Measurements from ENCODE around the gene CTNNA3.
"Not testable (repeated sequence)": the region's sequence is repeated elsewhere in the genome, so short reads cannot be mapped to it uniquely, and the experiment has no call there.

CTNNA3 gene

DNA sequence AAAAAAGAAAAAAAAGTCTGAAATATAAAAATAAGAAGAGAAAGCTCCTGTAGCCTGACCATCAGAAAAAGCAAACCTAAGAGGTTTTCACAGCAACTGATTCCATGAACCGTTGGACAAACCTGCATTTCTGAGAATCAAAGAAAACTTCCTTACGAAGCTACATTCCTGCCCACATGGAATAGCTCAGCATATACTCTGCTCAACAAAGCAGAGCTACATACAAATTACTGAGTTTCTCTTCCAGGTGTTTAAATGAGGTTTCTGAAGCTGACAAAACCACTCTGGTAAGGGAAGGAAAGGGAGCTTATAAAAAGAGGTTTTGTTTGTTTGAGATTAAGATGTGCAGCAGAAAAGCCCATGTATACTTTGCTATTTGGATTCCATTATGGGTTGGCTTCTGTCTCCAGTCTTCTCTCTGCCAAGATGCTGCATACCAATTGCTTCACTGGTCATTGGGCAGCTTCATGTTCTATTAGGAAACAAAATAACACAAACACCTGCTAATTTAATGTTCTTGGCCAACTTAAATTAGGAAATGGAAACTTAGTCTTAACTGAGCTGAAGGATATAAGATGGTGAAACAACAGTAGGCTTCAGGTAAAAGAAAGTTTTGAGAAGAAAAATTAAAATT lies 456.0 kb downstream of the CTNNA3 start:
- DNase-seq, result no peak

DNA sequence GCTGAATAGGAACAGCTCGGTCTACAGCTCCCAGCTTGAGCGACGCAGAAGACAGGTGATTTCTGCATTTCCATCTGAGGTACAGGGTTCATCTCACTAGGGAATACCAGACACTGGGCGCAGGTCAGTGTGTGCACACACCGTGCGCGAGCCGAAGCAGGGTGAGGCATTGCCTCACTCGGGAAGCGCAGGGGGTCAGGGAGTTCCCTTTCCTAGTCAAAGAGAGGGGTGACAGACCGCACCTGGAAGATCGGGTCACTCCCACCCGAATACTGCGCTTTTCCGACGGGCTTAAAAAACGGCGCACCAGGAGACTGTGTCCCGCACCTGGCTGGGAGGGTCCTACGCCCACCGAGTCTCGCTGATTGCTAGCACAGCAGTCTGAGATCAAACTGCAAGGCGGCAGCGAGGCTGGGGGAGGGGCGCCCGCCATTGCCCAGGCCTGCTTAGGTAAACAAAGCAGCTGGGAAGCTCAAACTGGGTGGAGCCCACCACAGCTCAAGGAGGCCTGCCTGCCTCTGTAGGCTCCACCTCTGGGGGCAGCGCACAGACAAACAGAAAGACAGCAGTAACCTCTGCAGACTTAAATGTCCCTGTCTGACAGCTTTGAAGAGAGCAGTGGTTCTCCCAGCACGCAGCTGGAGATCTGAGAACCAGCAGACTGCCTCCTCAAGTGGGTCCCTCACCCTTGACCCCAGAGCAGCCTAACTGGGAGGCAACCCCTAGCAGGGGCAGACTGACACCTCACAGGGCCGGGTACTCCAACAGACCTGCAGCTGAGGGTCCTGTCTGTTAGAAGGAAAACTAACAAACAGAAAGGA lies 465.1 kb downstream of the CTNNA3 start:
- not testable (repeated sequence) for DNase-seq

DNA sequence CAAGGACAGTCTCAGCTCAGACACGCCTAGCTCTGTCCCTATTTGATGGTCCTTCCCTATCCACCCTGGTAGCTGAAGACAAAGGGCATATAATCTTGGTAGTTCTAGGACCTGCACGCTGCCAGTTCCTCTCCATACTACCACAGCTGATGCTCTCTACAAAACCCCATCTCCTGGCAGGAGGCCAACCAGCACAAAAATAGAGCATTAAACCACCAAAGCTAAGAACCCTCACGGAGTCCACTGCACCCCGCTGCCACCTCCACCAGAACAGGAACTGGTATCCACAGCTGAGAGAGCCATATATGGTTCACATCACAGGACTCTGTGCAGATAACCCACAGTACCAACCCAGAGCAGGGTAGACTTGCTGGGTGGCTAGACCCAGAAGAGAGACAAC lies 470.8 kb downstream of the CTNNA3 start:
- no peak for DNase-seq

- DNase-seq, result no peak
Measured at GRCh38 chr10:67224553-67224952, 471.4 kb downstream of the CTNNA3 start.

GRCh38 chr10:67222934-67223333 lies 473.1 kb downstream of the CTNNA3 start:
- DNase-seq, result no peak

GRCh38 chr10:67221939-67222494 lies 474.0 kb downstream of the CTNNA3 start:
- no peak for DNase-seq

DNA sequence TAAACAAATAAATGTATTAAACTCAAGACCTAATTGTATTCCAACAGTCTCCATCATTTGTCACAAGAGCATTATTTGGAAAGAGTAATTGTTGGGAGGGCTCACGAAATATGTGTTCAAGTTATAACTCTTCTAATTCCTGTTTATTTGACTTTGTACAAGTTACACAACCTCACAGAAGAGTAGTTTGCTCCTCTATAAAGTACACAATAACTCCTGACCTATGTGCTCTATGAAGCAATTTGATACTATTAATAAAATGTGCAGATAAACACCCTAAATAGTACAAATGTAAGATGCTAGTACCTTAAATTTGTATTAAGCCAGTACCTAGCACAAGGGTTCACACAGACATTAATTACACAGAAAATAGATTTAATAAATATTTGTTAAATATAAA lies 484.3 kb downstream of the CTNNA3 start:
- no peak for DNase-seq

GRCh38 chr10:67207923-67208322 lies 488.1 kb downstream of the CTNNA3 start:
- not testable (repeated sequence) for DNase-seq

- no peak for DNase-seq
Measured at GRCh38 chr10:67200913-67201564, 495.0 kb downstream of the CTNNA3 start.

DNA sequence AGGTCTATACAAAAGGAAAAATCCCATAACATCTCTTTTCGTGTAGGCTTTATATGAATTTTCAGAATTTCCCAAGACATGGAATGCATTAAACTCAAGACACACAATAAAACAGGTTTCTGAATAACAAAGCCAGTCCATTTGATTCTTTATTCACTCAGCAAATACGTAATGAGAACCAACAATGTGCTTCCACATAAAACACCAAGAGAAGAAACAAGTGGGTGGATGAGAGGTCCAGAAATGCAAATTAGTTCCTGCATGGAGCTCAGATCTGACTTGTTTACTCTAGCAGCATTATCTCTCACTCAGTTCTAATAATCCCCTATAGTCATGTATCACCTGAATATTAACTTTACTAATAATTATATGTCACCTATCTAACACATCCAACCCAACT lies 520.6 kb downstream of the CTNNA3 start:
- DNase-seq, result no peak

- DNase-seq, result no peak
Measured at GRCh38 chr10:67173787-67174186, 522.2 kb downstream of the CTNNA3 start.

GRCh38 chr10:67171970-67172369 lies 524.0 kb downstream of the CTNNA3 start:
- DNase-seq, result no peak

DNA sequence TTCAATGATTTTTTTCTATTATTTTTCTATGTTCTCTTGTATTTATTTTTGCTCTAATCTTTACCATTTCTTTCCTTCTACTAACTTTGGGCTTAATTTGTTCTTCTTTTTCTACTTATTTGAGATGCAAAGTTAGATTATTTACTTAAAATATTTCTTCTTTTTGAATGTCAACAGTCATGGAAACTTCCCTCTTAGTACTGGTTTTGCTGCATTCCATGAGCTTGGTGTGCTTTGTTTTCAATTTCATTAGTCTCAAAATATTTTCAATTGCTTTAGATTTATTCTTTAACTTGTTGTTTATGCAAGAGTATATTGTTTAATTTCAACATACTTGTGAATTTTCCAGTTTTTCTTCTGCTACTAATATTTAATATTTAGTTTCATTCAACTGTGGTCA lies 539.8 kb downstream of the CTNNA3 start:
- DNase-seq, result no peak

GRCh38 chr10:67151471-67151870 lies 544.5 kb downstream of the CTNNA3 start:
- DNase-seq, result no peak

DNA sequence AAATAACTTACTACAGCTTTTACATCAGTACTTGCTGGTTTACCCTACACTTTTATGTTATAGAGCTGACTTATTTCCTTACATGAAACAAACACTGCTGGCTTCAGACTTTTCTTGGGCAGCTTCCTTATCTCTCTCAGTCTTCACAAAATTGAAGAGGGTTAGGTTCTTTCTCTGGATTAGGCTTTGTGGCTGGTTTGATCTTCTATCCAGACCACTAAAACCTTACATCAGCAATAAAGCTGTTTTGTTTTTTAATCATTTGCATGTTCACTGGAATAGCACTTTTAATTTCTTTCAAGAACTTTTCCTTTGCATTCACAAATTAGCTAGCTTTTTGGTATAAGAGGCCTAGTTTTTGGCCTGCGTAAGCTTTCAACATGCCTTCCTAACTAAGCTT lies 551.5 kb downstream of the CTNNA3 start:
- DNase-seq, result no peak

DNA sequence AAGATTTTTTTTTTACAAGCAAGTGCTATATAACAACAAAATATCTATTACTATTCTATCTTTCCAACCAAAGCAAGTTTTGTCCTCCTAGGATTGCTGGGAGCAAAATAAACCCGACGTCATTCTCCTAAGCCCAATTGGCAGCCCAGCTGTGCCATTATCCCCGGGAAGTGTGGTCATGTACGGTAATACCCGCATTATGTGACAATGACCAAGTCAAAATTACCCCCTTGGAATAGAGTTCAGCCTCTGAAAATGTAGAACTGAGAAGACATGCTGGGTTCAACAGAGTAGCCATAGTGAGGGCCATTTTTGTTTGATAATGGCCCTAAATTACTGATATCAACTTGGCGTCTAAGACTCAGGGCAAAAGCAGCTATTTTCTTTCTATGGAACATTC lies 554.7 kb downstream of the CTNNA3 start:
- no peak for DNase-seq

- no peak for DNase-seq
Measured at GRCh38 chr10:67140641-67141040, 555.4 kb downstream of the CTNNA3 start.

- no peak for DNase-seq
Measured at GRCh38 chr10:67127441-67127840, 568.6 kb downstream of the CTNNA3 start.

DNA sequence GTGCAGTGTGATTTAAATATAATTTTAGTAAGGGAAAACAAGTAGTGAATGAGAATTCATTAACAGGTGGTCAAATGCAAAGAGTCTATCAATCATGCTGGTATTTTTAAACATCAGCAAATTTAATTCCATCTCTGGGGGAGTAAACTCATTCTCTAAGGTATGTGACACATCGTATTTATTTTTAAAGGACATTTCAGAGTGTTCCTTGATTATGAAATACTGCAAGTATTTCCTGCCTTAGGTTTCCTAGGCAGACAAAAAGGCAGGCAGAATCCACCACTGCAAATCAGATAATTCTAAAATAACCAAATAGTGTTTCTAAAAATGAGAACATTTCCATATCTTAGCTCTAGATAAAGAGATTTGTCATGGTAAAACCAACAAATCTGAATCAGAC lies 576.3 kb downstream of the CTNNA3 start:
- DNase-seq, result no peak

DNA sequence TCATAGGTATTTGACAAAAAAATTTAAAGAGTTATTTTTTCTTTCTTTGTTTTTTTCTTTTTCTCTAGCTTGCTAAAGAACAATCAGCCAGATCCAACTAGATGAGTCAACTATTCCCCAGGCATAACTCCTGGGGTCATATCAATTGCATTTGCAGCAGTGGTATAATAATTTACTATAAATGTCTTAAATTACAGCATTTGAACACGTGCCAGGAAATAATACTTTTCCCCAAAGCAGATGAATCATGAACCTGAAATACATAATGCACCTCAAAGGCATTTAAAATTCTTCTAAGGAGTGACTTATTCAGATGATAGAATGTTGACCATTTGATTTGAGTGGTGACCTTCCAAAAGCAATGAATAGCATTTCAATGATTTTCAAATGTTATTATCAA lies 580.0 kb downstream of the CTNNA3 start:
- DNase-seq, result no peak

GRCh38 chr10:67114945-67115344 lies 581.0 kb downstream of the CTNNA3 start:
- DNase-seq, result no peak

- DNase-seq, result no peak
Measured at GRCh38 chr10:67112765-67113164, 583.2 kb downstream of the CTNNA3 start.

DNA sequence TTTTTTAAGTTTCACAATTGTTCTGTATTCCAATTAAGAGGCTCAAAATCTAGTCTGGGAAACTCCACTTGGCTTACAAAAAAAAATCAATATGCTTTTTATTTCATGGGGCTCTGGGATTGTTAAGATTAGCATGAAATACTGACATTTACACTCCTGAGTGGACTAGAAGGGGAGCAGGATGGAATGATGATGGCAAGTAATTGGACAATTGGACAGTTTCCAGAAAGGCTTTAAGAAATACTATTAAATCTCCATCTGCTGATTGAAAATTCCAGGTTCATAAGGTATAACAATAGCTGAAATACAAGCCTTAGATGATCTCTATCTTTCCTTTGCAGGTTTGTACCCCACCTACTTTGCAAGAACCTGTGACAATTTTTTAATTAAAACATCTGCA lies 585.7 kb downstream of the CTNNA3 start:
- DNase-seq, result no peak

- DNase-seq, result no peak
Measured at GRCh38 chr10:67107670-67108069, 588.3 kb downstream of the CTNNA3 start.

Data from GDM1 (cell line).